ENCODE measurements around the gene NBEAL2.

NBEAL2 gene

DNA sequence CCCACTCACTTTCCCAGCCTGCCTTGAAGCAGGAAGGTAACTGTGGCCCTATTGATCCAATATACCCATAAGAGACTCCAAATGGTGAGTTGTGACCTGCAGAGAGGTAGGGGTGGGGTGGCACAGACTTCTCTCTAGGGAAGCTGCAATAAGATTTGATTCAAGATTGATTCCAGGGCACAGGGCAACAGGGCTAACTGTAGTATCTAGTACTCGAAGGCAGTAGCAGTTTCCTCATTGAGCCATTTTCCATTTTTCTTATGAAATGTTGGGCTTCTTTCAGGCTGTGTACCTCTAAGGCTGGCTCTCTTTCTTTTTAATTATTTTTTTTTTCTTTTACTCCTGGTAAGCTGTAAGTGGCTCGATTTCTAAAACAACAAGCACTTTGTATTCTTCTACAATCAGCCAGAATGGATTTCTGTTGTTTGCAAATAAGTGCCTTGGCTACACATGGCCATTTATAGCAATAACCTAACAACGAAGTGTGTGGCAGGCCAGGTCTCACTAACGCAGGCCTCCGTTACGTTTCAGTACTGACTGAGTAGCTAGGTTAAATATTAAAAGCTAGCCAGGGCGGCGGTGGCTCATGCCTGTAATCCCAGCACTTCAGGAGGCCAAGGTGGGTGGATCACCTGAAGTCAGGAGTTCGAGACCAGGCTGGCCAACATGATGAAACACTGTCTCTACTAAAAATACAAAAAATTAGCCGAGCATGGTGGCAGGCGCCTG, 22.2 kb upstream of the NBEAL2 start:
- no peaks in the 10 kb centered on the region for H4K20me1 ChIP-seq (ENCODE audit: insufficient read depth, low read length)
- peaks cover 92% of the 10 kb centered on the region for H3K4me1 ChIP-seq (ENCODE audit: insufficient read depth, low read length, severe bottlenecking)

DNA sequence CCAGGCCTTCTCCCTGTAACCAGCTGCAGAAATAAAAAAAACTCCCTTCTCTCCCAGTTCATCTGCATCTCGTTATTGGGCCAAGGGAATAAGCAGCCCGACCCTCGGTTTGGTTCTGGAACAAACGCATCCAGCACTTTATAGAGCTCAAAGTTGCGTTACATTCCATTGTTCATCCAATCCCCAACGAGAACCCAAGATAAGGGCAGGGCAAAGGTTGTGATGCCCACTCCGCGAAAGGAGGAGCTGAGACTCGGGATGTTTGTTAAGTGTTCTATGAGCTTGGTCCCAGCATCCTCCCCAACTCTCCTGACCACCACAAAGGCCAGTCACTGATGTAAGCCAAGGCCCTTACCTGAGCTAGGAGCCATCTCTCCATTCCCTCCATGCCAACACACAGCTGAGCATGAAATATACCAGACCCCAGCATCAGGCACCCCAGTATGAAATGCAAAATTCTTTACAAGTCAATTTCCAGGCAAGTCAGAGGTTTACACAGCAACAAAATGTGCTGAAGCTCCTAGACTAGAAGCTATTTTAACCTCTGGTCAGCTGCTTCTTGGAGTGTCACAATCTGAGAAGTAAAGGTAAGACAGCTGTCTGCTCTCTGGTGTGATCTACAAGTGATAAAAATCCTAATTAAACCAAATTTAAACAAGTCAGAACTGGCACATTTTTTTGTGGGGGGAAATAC, 20.9 kb upstream of the NBEAL2 start:
- no peaks in the 10 kb centered on the region for H3K9me2 ChIP-seq (ENCODE audit: low read depth, low read length)
- TF ChIP-seq, protein P1, sequence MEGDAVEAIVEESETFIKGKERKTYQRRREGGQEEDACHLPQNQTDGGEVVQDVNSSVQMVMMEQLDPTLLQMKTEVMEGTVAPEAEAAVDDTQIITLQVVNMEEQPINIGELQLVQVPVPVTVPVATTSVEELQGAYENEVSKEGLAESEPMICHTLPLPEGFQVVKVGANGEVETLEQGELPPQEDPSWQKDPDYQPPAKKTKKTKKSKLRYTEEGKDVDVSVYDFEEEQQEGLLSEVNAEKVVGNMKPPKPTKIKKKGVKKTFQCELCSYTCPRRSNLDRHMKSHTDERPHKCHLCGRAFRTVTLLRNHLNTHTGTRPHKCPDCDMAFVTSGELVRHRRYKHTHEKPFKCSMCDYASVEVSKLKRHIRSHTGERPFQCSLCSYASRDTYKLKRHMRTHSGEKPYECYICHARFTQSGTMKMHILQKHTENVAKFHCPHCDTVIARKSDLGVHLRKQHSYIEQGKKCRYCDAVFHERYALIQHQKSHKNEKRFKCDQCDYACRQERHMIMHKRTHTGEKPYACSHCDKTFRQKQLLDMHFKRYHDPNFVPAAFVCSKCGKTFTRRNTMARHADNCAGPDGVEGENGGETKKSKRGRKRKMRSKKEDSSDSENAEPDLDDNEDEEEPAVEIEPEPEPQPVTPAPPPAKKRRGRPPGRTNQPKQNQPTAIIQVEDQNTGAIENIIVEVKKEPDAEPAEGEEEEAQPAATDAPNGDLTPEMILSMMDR (IDR thresholded peaks at IDR 0.05; ENCODE audit: low read length) = no peak
- TF ChIP-seq EZH2 (IDR thresholded peaks at IDR 0.05; ENCODE audit: borderline replicate concordance, low read length) = no peak
- no peak overlapping the region for H3K4me2 ChIP-seq (ENCODE audit: low read length)
- H3K27me3 ChIP-seq (ENCODE audit: insufficient read depth, low read length) = no peaks in the 10 kb centered on the region
- H3F3A ChIP-seq (ENCODE audit: insufficient read depth, low read length) = no peaks in the 10 kb centered on the region
- no peaks in the 10 kb centered on the region for H4K20me1 ChIP-seq (ENCODE audit: insufficient read depth, low read length)
- no peak overlapping the region for H3K4me3 ChIP-seq (ENCODE audit: low read depth, low read length, poor library complexity, severe bottlenecking)
- H3K79me2 ChIP-seq (ENCODE audit: insufficient read depth, low read length) = peaks cover 92% of the 10 kb centered on the region
- H3K4me1 ChIP-seq (ENCODE audit: insufficient read depth, low read length, severe bottlenecking) = peaks cover 79% of the 10 kb centered on the region
- peak overlapping the region; percentile 17 for H3K27ac ChIP-seq (ENCODE audit: low read depth, low read length, poor library complexity, severe bottlenecking)
- H3K9ac ChIP-seq (ENCODE audit: low read length) = no peak overlapping the region
- no peaks in the 10 kb centered on the region for H3K9me3 ChIP-seq (ENCODE audit: low read length)
- H3K36me3 ChIP-seq (ENCODE audit: insufficient read depth, low read length) = peaks cover 24% of the 10 kb centered on the region
- H2AFZ ChIP-seq (ENCODE audit: low read length) = no peak overlapping the region

More for the DNA sequence above, 22.2 kb upstream of the NBEAL2 start:
- H3K9ac ChIP-seq (ENCODE audit: low read length) = no peak overlapping the region
- H3K36me3 ChIP-seq (ENCODE audit: insufficient read depth, low read length) = peaks cover 15% of the 10 kb centered on the region; the same call in 1 of the 2 replicates
- H3K9me2 ChIP-seq (ENCODE audit: low read depth, low read length) = no peaks in the 10 kb centered on the region
- no peaks in the 10 kb centered on the region for H3K27me3 ChIP-seq (ENCODE audit: insufficient read depth, low read length)
- no peak overlapping the region; the same call in 1 of the 2 replicates for H3K4me2 ChIP-seq (ENCODE audit: low read length)
- H3F3A ChIP-seq (ENCODE audit: insufficient read depth, low read length) = no peaks in the 10 kb centered on the region
- no peak for TF ChIP-seq EZH2 (IDR thresholded peaks at IDR 0.05; ENCODE audit: borderline replicate concordance, low read length)
- TF ChIP-seq, protein P1 (IDR thresholded peaks at IDR 0.05; ENCODE audit: low read length) = no peak
- peaks cover 96% of the 10 kb centered on the region for H3K79me2 ChIP-seq (ENCODE audit: insufficient read depth, low read length)
- H2AFZ ChIP-seq (ENCODE audit: low read length) = no peak overlapping the region
- no peak overlapping the region for H3K4me3 ChIP-seq (ENCODE audit: low read depth, low read length, poor library complexity, severe bottlenecking)
- no peaks in the 10 kb centered on the region for H3K9me3 ChIP-seq (ENCODE audit: low read length)
- H3K27ac ChIP-seq (ENCODE audit: low read depth, low read length, poor library complexity, severe bottlenecking) = no peak overlapping the region

DNA sequence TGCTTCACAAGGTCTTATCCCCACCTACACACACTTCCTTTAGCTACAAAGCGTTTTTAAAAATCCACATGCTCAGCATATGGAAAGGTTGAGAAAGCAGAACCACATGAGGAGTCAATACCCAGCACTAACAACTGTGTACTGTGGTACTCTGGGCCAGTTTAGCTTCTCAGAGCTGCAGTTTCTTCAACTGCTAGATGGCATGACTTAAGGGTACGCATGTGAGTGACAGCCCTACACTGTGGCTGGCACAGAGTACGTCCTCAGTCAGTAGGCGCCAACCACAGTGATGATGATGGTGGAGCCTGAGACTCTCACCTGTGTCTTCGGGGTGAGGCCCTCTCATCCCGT, 20.3 kb upstream of the NBEAL2 start:
- H3K79me2 ChIP-seq (ENCODE audit: insufficient read depth, low read length) = peaks cover 86% of the 10 kb centered on the region
- no peaks in the 10 kb centered on the region for H3K27me3 ChIP-seq (ENCODE audit: insufficient read depth, low read length)
- peaks cover 24% of the 10 kb centered on the region for H3K36me3 ChIP-seq (ENCODE audit: insufficient read depth, low read length)
- no peaks in the 10 kb centered on the region for H3F3A ChIP-seq (ENCODE audit: insufficient read depth, low read length)
- no peak overlapping the region; the same call in 1 of the 2 replicates for H3K4me2 ChIP-seq (ENCODE audit: low read length)
- H3K9me2 ChIP-seq (ENCODE audit: low read depth, low read length) = no peaks in the 10 kb centered on the region
- H3K4me1 ChIP-seq (ENCODE audit: insufficient read depth, low read length, severe bottlenecking) = peaks cover 73% of the 10 kb centered on the region
- no peak overlapping the region for H2AFZ ChIP-seq (ENCODE audit: low read length)
- TF ChIP-seq EZH2 (IDR thresholded peaks at IDR 0.05; ENCODE audit: borderline replicate concordance, low read length) = no peak
- TF ChIP-seq, protein P1 (IDR thresholded peaks at IDR 0.05; ENCODE audit: low read length) = no peak
- H3K9me3 ChIP-seq (ENCODE audit: low read length) = no peaks in the 10 kb centered on the region
- H4K20me1 ChIP-seq (ENCODE audit: insufficient read depth, low read length) = no peaks in the 10 kb centered on the region
- H3K27ac ChIP-seq (ENCODE audit: low read depth, low read length, poor library complexity, severe bottlenecking) = peak overlapping the region; percentile 17
- H3K4me3 ChIP-seq (ENCODE audit: low read depth, low read length, poor library complexity, severe bottlenecking) = no peak overlapping the region
- H3K9ac ChIP-seq (ENCODE audit: low read length) = no peak overlapping the region; the same call in 1 of the 2 replicates
